Measurements from ENCODE around the gene EREG.

EREG gene

DNA sequence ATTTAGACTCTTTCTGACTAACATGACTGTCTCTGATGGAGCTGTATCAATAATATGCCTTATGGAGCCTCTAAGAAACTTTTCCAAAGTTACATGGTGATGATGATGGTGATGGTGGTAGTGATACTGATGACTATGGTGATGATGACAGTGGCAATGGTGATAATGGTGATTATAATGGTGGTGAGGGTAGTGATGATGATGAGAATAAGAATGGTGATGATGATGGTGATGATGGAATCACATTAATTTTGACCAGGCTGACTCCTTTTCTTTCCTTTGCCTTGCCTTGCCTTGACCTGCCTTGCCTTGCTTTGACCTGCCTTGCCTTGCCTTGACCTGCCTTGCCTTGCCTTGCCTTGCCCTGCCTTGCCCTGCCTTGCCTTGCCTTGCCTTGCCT is 48.3 kb downstream of the EREG start:
- Histone ChIP-seq H3K36me3 (no peaks in the 10 kb centered on the region), H3K27ac (no peak overlapping the region), H3K27me3 (ENCODE audit: insufficient read depth, low read depth, severe bottlenecking) (no peaks in the 10 kb centered on the region), H3K9me3 (ENCODE audit: severe bottlenecking) (no peaks in the 10 kb centered on the region), H3K4me3 (ENCODE audit: low read depth, low read length) (no peak overlapping the region)
- no peak for DNase-seq
- TF ChIP-seq, protein P1, sequence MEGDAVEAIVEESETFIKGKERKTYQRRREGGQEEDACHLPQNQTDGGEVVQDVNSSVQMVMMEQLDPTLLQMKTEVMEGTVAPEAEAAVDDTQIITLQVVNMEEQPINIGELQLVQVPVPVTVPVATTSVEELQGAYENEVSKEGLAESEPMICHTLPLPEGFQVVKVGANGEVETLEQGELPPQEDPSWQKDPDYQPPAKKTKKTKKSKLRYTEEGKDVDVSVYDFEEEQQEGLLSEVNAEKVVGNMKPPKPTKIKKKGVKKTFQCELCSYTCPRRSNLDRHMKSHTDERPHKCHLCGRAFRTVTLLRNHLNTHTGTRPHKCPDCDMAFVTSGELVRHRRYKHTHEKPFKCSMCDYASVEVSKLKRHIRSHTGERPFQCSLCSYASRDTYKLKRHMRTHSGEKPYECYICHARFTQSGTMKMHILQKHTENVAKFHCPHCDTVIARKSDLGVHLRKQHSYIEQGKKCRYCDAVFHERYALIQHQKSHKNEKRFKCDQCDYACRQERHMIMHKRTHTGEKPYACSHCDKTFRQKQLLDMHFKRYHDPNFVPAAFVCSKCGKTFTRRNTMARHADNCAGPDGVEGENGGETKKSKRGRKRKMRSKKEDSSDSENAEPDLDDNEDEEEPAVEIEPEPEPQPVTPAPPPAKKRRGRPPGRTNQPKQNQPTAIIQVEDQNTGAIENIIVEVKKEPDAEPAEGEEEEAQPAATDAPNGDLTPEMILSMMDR (IDR thresholded peaks at IDR 0.05; ENCODE audit: low read depth, low read length) = no peak

DNA sequence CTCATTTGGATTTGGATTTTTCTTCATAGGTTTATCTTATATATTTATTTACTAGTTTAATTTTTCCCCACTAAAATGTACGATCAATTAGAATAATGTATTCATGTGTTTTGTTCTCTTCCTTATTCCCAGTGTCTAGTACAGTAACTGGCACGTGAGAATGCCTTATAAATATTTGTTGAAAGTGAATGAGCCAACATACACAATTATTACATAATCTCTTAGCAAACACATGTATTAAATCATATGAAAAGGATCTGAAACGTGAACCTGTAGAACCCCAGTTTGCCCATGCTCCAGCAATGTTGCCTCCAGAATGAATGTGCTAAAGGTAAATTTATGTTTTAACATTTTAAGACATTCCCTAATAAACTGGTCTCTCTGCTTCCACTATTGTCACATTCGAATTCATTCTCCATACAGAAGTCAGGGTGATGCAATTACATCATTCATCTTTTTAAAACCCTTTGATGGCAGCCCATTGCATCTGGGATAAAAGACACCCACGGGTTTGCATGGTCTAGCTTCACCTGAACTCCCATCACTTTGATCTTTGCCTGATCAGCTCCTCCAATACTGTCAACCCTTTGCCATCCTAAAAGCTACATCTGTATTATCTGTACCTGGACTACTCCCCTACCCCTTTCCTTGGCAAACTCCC is 49.3 kb downstream of the EREG start:
- Histone ChIP-seq H3K27ac (no peak overlapping the region), H3K4me3 (ENCODE audit: low read depth, low read length) (no peak overlapping the region), H3K9me3 (ENCODE audit: severe bottlenecking) (no peaks in the 10 kb centered on the region), H3K27me3 (ENCODE audit: insufficient read depth, low read depth, severe bottlenecking) (no peaks in the 10 kb centered on the region), H3K36me3 (no peaks in the 10 kb centered on the region)
- no peak for DNase-seq
- TF ChIP-seq, protein P1 (IDR thresholded peaks at IDR 0.05; ENCODE audit: low read depth, low read length) = no peak

DNA sequence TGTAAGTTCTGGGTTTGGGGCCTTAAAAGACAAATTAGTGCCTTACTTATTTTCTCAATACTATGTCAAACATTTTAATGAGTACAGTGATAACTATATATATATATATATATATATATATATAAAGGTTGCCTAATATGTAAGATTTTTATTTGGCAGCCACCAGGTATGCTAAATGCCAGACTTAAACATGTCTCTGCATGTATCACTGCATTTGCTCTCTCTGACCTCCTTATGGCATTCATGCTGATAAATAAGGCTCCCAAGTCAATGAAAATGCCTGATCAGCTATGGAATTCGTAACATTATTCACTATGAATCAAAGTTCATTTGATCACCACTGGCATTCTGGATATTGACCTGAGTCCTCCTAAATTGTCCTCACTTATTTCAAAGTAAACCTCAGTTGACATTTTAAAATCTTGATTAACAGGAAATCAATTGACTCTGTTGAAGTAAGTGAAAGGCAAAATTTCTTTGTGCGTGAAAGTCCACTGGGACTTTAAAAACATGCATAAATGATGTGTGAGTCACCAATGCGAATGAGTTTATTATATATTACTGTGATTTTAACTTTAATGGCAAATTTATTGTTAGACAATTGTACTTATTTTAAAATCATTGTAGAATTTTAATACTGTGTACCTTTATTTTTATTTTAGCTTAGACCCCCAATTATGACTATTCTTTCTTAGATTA is 50.8 kb downstream of the EREG start:
- no peak for DNase-seq
- no peaks in the 10 kb centered on the region for H3K36me3 ChIP-seq
- no peaks in the 10 kb centered on the region for H3K27me3 ChIP-seq (ENCODE audit: insufficient read depth, low read depth, severe bottlenecking)
- H3K4me3 ChIP-seq (ENCODE audit: low read depth, low read length) = no peak overlapping the region
- TF ChIP-seq, protein P1 (IDR thresholded peaks at IDR 0.05; ENCODE audit: low read depth, low read length) = no peak
- H3K9me3 ChIP-seq (ENCODE audit: severe bottlenecking) = no peaks in the 10 kb centered on the region
- H3K27ac ChIP-seq = no peak overlapping the region

DNA sequence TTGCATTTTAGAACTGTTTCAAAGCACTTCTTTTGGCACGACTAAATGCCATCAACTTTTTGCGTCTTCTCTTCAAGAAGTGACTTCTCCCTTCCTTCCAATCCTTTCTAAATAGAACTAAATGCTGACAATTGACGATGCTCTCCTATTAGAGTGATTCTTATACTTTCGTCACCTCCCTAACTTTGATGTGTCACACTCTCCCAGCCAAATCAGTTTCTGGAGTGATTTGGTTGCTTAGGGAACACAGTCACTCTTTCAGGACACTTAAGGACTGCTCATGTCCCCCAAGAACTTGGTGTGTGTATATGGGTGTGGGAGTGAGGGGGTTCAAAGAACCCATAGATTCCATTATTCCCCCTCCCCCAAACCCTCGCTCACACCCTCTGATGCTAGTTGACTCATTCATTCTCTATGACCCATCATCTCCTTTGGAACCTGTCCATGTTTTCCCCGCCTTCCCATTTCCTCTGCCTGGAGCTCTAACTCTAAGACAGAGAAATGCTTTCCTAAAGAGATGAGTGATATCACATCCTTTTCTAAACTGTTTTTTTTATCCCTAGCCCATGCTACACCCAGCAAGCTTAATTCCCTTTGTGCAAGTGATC is 53.2 kb downstream of the EREG start:
- DNase-seq = no peak
- no peaks in the 10 kb centered on the region for H3K36me3 ChIP-seq
- TF ChIP-seq, protein P1 (IDR thresholded peaks at IDR 0.05; ENCODE audit: low read depth, low read length) = no peak
- no peaks in the 10 kb centered on the region for H3K27me3 ChIP-seq (ENCODE audit: insufficient read depth, low read depth, severe bottlenecking)
- no peak overlapping the region for H3K4me3 ChIP-seq (ENCODE audit: low read depth, low read length)
- H3K27ac ChIP-seq = no peak overlapping the region
- H3K9me3 ChIP-seq (ENCODE audit: severe bottlenecking) = no peaks in the 10 kb centered on the region

DNA sequence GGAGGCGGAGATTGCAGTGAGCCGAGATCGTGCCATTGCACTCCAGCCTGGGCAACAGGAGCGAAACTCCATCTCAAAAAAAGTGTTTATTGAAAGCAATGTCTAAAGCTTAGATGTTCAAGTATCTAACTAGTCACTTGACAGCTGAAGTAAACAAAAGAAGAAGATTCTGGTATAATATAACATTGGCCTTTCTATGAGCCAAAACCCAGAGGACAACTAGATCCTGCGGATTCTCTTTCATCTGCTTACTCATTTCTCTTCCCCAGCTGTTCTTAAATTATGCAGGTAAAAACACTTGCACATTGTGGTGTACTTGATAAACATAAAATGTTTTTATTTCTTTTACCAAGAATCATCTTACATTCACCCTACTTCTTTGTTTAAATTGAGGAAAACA is 55.9 kb downstream of the EREG start:
- Histone ChIP-seq H3K27ac (no peak overlapping the region), H3K36me3 (no peaks in the 10 kb centered on the region)
- TF ChIP-seq, protein P1 (IDR thresholded peaks at IDR 0.05; ENCODE audit: low read depth, low read length) = no peak

More for the DNA sequence above, 55.9 kb downstream of the EREG start:
- Histone ChIP-seq H3K9me3 (ENCODE audit: severe bottlenecking) (no peaks in the 10 kb centered on the region), H3K27me3 (ENCODE audit: insufficient read depth, low read depth, severe bottlenecking) (no peaks in the 10 kb centered on the region), H3K4me3 (ENCODE audit: low read depth, low read length) (no peak overlapping the region)
- no peak for DNase-seq
